Brain microvascular endothelial cell (primary cell): Measurements from ENCODE around the gene KDELR3.

Experiments used
- DNase-seq: peaks from one replicate; pipeline ENCODE4 v3.0.0-alpha.2; 2020
- H3K27ac ChIP-seq: fragments of 250-450 bp; sonication (Bioruptor Pico); 2 replicates; pipeline ENCODE4 v1.5.1; 2020; ENCODE audit warnings: mild to moderate bottlenecking, moderate library complexity
- H3K27me3 ChIP-seq: fragments of 250-450 bp; sonication (Bioruptor Pico); replicated peaks from 2 replicates; pipeline ENCODE4 v1.5.1; 2020; ENCODE audit warnings: mild to moderate bottlenecking
- H3K36me3 ChIP-seq: fragments of 250-450 bp; sonication (Bioruptor Pico); replicated peaks from 2 replicates; pipeline ENCODE4 v1.5.1; 2020; ENCODE audit warnings: mild to moderate bottlenecking
- H3K4me3 ChIP-seq: 2 replicates; pipeline ENCODE4 v1.5.1; 2011; ENCODE audit warnings: low read depth, mild to moderate bottlenecking, control low read depth, low read length, moderate library complexity
- CTCF ChIP-seq: IDR thresholded peaks from 2 replicates; pipeline ENCODE4 v1.5.1; 2011; ENCODE audit warnings: low read depth, mild to moderate bottlenecking, moderate library complexity, low read length, control low read depth, inconsistent platforms; ENCODE audit errors: missing control alignments
- in situ Hi-C: cut with HindIII; loops from 2 replicates; pipeline ENCODE4 v1.10.0; 2017; ENCODE audit warnings: low sequenced_read_pairs, low pct_ligation_motif_present

Gene KDELR3

GRCh38 chr22:38461057-38461413, 6.9 kb upstream of the KDELR3 start:
- peaks cover 23% of the 10 kb centered on the region for H3K27me3 ChIP-seq
- in situ Hi-C loops = no loop called here
- no peak overlapping the region for H3K4me3 ChIP-seq
- no peak for DNase-seq
- no peaks in the 10 kb centered on the region for H3K36me3 ChIP-seq
- H3K27ac ChIP-seq = no peak overlapping the region
- TF ChIP-seq CTCF = no peak

GRCh38 chr22:38461414-38462081, 6.3 kb upstream of the KDELR3 start:
- Histone ChIP-seq H3K27ac (no peak overlapping the region), H3K27me3 (peaks cover 20% of the 10 kb centered on the region), H3K4me3 (no peak overlapping the region), H3K36me3 (no peaks in the 10 kb centered on the region)
- TF ChIP-seq CTCF = no peak
- in situ Hi-C loops = no loop called here
- DNase-seq = peak; percentile 72

- in situ Hi-C loops = no loop called here
- no peak overlapping the region for H3K4me3 ChIP-seq
- no peak for TF ChIP-seq CTCF
- no peak overlapping the region for H3K27ac ChIP-seq
- no peak for DNase-seq
- H3K27me3 ChIP-seq = peaks cover 17% of the 10 kb centered on the region
- H3K36me3 ChIP-seq = no peaks in the 10 kb centered on the region
Observed at GRCh38 chr22:38462960-38463784, 4.7 kb upstream of the KDELR3 start.

- H3K36me3 ChIP-seq = no peaks in the 10 kb centered on the region
- TF ChIP-seq CTCF = no peak
- H3K27ac ChIP-seq = no peak overlapping the region
- H3K27me3 ChIP-seq = peaks cover 9% of the 10 kb centered on the region
- no peak overlapping the region for H3K4me3 ChIP-seq
- DNase-seq = no peak
- in situ Hi-C loops = no loop called here
Observed at GRCh38 chr22:38464992-38465672, 2.8 kb upstream of the KDELR3 start.

- in situ Hi-C loops = no loop called here
Observed at GRCh38 chr22:38465673-38466490, 2.0 kb upstream of the KDELR3 start.

More at GRCh38 chr22:38465673-38466490, 2.0 kb upstream of the KDELR3 start:
- no peaks in the 10 kb centered on the region for H3K36me3 ChIP-seq
- DNase-seq = no peak
- H3K27ac ChIP-seq = no peak overlapping the region
- H3K27me3 ChIP-seq = peaks cover 3% of the 10 kb centered on the region
- no peak for TF ChIP-seq CTCF
- no peak overlapping the region for H3K4me3 ChIP-seq
